ENCODE measurements around the gene UTP3. TPM values are rescaled to one million over a fixed set of nuclear protein-coding genes. Genes with fewer than 3 reads are reported as not detected.
"Not testable (repeated sequence)": the region's sequence is repeated elsewhere in the genome, so short reads cannot be mapped to it uniquely, and the experiment has no call there.

Gene UTP3, protein sequence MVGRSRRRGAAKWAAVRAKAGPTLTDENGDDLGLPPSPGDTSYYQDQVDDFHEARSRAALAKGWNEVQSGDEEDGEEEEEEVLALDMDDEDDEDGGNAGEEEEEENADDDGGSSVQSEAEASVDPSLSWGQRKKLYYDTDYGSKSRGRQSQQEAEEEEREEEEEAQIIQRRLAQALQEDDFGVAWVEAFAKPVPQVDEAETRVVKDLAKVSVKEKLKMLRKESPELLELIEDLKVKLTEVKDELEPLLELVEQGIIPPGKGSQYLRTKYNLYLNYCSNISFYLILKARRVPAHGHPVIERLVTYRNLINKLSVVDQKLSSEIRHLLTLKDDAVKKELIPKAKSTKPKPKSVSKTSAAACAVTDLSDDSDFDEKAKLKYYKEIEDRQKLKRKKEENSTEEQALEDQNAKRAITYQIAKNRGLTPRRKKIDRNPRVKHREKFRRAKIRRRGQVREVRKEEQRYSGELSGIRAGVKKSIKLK
- 36.2 TPM for polyA plus RNA-seq (2013, experiment 1 of 4)
- polyA plus RNA-seq (2013, experiment 2 of 4), result 38.3 TPM
- 28.2 TPM for polyA plus RNA-seq (2013, experiment 3 of 4)
- polyA plus RNA-seq (2013, experiment 4 of 4), result 31.1 TPM

DNA sequence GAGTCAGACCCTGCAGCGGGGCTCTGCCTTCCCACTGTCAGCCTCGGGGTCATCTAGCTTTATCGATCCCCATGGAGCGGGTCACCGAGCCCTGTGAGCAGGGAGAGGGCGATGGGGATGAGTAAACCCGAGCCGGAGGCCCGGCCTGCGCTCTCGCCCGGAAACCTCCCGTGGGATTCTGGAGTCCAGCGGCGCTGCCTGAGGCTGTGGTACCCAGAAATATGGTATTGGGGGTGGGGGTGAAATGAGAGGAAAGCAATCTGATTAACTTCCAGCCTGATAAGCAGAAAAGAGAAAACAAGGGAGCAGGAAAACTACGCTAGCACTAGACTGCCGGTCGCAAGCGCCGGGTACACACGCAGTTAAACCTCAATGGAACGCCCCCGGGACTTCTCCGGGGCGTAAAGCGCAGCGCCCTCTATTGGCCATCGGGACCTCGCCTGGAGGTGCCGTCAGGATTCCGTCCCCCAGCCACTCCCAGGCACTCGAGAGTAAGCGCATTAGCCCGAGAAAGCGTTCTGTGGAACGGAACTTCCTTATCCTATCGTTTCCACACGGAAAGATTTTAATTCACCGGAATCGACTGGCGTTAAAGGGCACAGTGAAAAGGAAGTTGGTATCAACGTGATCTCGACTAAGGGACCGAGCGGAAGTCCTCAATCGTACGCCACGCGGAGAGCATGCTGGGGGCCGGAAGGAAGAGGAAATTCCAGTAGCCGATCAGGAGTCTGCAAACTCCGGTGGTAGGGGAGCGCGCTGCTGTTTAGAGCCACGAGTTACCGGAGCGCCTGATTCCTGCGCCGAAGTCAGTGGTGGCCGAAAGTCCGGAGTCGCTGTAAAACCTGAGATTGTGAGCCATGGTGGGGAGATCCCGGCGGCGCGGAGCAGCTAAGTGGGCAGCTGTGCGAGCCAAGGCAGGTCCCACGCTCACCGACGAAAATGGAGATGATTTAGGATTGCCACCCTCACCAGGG lies at the start of gene UTP3:
TSS of gene UTP3 (plus strand) at position 712 of the 974 bp plus-strand sequence. CDS start at position 858, 146 bp downstream.
- Histone ChIP-seq H3K27me3 (ENCODE audit: control insufficient read depth, insufficient read depth, low read length, poor library complexity, severe bottlenecking) (no peaks in the 10 kb centered on the region), H3K4me1 (ENCODE audit: control insufficient read depth, insufficient read depth, low read length) (peaks cover 8% of the 10 kb centered on the region), H3K4me3 (ENCODE audit: insufficient read depth, low read depth, low read length) (peak within 1 kb of the TSS; percentile 91), H3K36me3 (ENCODE audit: control insufficient read depth, insufficient read depth, low read length) (peaks cover 5% of the 10 kb centered on the region), H3K27ac (ENCODE audit: insufficient read depth, low read depth, low read length, poor library complexity, severe bottlenecking) (peak within 1 kb of the TSS; percentile 93), H3K9me3 (ENCODE audit: control insufficient read depth, low read length) (no peaks in the 10 kb centered on the region)
- WGBS, 2 experiments, result 1% methylated on average over 70 of the region's 70 CpGs

DNA sequence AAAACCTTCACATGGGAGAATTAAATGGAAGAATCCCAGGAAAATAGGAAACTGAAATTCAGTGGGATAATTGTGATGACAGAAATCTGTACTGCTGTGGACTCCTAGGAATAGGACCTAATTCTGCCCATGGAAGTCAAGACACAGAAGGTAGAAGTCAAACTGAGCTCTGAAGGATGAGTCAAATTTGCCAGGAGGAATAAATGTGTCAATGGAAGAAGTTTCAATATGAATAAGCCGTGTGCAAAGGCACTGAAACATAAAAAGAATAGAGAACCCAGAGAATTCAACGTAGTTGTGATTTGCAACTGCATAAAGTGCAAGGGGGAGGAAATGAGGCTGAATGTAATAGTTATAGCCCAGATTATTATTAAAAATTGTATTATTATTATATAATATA lies 48.1 kb upstream of the UTP3 start:
- Histone ChIP-seq H3K4me3 (ENCODE audit: insufficient read depth, low read depth, low read length) (no peak overlapping the region), H3K27me3 (ENCODE audit: control insufficient read depth, insufficient read depth, low read length, poor library complexity, severe bottlenecking) (no peaks in the 10 kb centered on the region), H3K27ac (ENCODE audit: insufficient read depth, low read depth, low read length, poor library complexity, severe bottlenecking) (no peak overlapping the region), H3K36me3 (ENCODE audit: control insufficient read depth, insufficient read depth, low read length) (no peaks in the 10 kb centered on the region), H3K9me3 (ENCODE audit: control insufficient read depth, low read length) (no peaks in the 10 kb centered on the region), H3K4me1 (ENCODE audit: control insufficient read depth, insufficient read depth, low read length) (no peaks in the 10 kb centered on the region)
- 88 to 90% methylated on average over 2 of the region's 2 CpGs for WGBS, 2 experiments

DNA sequence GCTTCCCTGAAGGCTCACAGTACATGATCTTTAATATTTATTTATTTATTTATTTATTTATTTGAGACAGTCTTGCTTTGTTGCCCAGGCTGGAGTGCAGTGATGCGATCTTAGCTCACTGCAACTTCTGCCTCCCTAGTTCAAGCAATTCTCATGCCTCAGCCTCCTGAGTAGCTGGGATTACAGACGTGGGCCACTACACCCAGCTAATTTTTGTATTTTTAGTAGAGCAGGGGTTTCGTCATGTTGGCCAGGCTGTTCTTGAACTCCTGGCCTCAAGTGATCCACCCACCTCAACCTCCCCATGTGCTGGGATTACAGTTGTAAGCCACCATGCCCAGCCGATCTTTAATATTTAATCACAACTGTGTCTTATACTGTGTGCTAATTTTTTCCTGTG lies 37.6 kb upstream of the UTP3 start:
- not testable (repeated sequence) for H3K27ac ChIP-seq (ENCODE audit: insufficient read depth, low read depth, low read length, poor library complexity, severe bottlenecking); H3K4me1 ChIP-seq (ENCODE audit: control insufficient read depth, insufficient read depth, low read length); H3K9me3 ChIP-seq (ENCODE audit: control insufficient read depth, low read length); H3K36me3 ChIP-seq (ENCODE audit: control insufficient read depth, insufficient read depth, low read length); H3K27me3 ChIP-seq (ENCODE audit: control insufficient read depth, insufficient read depth, low read length, poor library complexity, severe bottlenecking); H3K4me3 ChIP-seq (ENCODE audit: insufficient read depth, low read depth, low read length)
- WGBS, 2 experiments, result 86 to 90% methylated on average over 3 to 4 of the region's 4 CpGs

DNA sequence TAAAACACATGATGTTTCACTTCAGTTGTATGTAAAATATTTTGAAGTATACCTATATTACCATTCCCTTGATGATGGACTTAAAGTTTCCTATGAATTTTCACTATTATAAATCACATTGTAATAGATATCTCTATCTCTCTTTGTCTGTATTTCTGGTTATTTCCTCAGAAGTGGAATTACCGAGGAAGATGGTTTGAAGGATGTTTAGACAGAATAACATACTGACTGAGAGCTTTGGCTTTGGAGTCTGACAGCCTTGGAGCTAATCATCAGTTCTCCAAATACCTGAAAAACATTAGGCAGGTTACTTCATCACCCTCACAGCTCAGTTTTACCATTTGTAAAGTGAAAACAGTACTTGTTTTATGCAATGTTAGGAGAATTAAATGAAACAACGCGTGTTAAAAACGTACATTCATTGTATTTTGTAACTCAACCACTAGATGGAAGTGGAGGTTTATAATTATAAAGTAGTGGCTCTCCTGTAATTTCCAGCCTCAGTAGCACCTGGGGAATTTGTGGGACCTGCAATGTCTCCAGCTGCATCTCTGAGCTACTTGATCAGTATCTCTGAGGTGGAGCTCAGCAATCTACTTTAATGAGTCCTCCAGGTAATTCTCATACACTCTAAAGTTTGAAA lies 36.3 kb upstream of the UTP3 start:
- WGBS, 2 experiments, result 31 to 46% methylated on average over 3 to 4 of the region's 4 CpGs
- Histone ChIP-seq H3K36me3 (ENCODE audit: control insufficient read depth, insufficient read depth, low read length) (no peaks in the 10 kb centered on the region), H3K9me3 (ENCODE audit: control insufficient read depth, low read length) (no peaks in the 10 kb centered on the region), H3K27ac (ENCODE audit: insufficient read depth, low read depth, low read length, poor library complexity, severe bottlenecking) (no peak overlapping the region), H3K4me1 (ENCODE audit: control insufficient read depth, insufficient read depth, low read length) (no peaks in the 10 kb centered on the region), H3K27me3 (ENCODE audit: control insufficient read depth, insufficient read depth, low read length, poor library complexity, severe bottlenecking) (no peaks in the 10 kb centered on the region), H3K4me3 (ENCODE audit: insufficient read depth, low read depth, low read length) (no peak overlapping the region)

DNA sequence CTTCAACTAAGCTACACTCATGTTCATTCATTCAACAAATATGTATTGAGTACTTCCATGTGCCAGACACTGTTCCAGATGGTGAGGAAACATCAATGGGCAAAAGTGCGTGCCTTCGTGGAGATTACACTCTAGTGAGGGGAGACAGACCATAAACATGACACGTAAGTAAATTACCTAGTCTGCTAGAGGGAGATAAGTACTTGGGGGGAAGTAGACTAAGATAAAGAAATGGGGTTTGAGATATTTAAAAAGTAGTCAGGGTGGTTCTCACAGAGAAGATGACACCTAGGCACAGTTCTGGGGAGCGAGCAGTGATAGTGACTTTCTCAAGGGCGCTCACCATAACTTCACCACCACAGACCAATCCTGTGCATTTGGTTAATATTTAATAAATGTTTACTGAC lies 33.7 kb upstream of the UTP3 start:
- Histone ChIP-seq H3K4me3 (ENCODE audit: insufficient read depth, low read depth, low read length) (no peak overlapping the region), H3K9me3 (ENCODE audit: control insufficient read depth, low read length) (no peaks in the 10 kb centered on the region), H3K4me1 (ENCODE audit: control insufficient read depth, insufficient read depth, low read length) (no peaks in the 10 kb centered on the region), H3K27me3 (ENCODE audit: control insufficient read depth, insufficient read depth, low read length, poor library complexity, severe bottlenecking) (no peaks in the 10 kb centered on the region), H3K36me3 (ENCODE audit: control insufficient read depth, insufficient read depth, low read length) (no peaks in the 10 kb centered on the region), H3K27ac (ENCODE audit: insufficient read depth, low read depth, low read length, poor library complexity, severe bottlenecking) (no peak overlapping the region)
- WGBS, 2 experiments, result 88 to 93% methylated on average over 3 to 5 of the region's 5 CpGs

DNA sequence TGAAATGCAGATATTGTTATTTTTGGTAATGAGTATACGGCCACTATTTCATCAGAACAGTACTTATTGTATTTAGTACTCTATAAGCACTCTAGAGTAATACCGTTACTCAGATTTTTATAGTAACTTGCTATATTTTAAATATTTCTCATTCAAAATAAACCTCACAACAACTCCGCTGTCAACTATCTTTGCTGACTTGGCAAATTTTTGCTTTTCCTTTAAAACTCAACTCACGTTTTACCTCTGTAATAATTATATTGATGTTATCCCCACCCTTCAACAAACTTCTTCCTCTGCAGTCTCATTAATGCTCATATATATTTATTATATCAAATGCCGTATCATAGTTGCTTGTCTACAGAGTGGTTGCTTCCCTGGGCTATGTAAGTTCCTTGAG lies 31.0 kb upstream of the UTP3 start:
- Histone ChIP-seq H3K4me3 (ENCODE audit: insufficient read depth, low read depth, low read length) (no peak overlapping the region), H3K4me1 (ENCODE audit: control insufficient read depth, insufficient read depth, low read length) (no peaks in the 10 kb centered on the region), H3K36me3 (ENCODE audit: control insufficient read depth, insufficient read depth, low read length) (no peaks in the 10 kb centered on the region), H3K27ac (ENCODE audit: insufficient read depth, low read depth, low read length, poor library complexity, severe bottlenecking) (no peak overlapping the region), H3K27me3 (ENCODE audit: control insufficient read depth, insufficient read depth, low read length, poor library complexity, severe bottlenecking) (no peaks in the 10 kb centered on the region), H3K9me3 (ENCODE audit: control insufficient read depth, low read length) (no peaks in the 10 kb centered on the region)
- 91 to 95% methylated on average over 3 to 4 of the region's 5 CpGs for WGBS, 2 experiments

DNA sequence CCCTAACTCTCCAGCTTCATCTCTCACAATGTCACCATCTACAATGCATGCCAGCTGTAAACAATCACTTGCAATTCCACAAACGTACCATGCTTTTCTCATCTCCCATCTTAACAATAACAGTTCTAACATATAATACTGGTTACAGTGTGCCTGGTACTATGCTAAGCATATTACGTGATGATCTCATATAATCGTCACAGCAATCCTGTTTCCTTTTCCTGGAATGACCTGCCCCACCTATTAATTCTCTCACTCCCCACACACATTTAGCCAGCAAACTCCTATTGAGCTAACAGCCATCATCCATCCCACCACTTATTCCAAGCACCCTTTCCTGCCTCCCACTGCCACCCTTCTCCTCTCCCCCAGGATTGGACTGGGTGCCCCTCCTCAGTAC lies 29.9 kb upstream of the UTP3 start:
- Histone ChIP-seq H3K4me3 (ENCODE audit: insufficient read depth, low read depth, low read length) (no peak overlapping the region), H3K4me1 (ENCODE audit: control insufficient read depth, insufficient read depth, low read length) (no peaks in the 10 kb centered on the region), H3K9me3 (ENCODE audit: control insufficient read depth, low read length) (no peaks in the 10 kb centered on the region), H3K36me3 (ENCODE audit: control insufficient read depth, insufficient read depth, low read length) (no peaks in the 10 kb centered on the region), H3K27me3 (ENCODE audit: control insufficient read depth, insufficient read depth, low read length, poor library complexity, severe bottlenecking) (no peaks in the 10 kb centered on the region), H3K27ac (ENCODE audit: insufficient read depth, low read depth, low read length, poor library complexity, severe bottlenecking) (no peak overlapping the region)
- WGBS, 2 experiments, result 81 to 86% methylated on average over 3 of the region's 3 CpGs

DNA sequence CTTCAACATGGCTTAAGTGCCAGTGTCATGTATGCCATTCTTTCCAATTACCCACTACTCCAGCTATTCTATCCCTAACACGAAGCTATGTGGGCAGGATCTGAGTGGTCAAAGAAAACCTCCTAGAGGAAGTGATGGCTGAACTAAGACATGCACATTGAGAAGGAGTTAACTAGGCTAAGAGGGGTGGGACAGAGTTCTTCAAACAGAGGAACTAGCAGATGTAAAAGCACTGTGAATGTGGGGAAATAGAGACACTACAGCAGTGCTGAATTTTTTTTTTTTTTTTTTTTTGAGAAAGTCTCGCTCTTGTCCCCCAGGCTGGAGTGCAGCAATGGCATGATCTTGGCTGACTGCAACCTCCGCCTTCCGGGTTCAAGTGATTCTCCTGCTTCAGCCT lies 28.2 kb upstream of the UTP3 start:
- WGBS, 2 experiments, result 86 to 91% methylated on average over 4 of the region's 4 CpGs
- no peaks in the 10 kb centered on the region for H3K36me3 ChIP-seq (ENCODE audit: control insufficient read depth, insufficient read depth, low read length)

DNA sequence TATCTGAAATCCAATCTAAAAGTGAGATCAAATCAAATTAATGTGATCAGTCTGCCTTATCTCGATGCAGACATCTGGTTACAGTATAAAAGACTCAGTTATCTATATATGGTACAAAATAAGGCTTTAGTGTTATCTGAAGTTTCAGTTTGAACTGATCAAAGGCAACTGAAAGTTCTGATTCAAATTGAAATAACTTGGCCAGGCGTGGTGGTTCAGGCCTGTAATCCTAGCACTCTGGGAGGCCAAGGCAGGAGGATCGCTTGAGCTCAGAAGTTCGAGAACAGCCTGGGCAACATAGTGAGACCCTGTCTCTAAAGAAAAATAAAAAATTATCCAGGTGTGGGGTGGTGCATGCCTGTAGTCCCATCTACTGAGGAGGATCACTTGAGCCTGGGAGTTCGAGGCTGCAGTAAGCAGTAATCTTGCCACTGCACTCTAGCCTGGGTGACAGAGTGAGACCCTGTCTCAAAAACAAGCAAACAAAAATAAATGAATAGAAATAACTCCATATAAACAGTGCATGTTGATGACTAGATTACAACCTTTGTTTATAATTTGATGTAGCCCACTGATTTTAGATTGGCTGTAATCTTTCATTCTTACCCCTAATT lies 26.9 kb upstream of the UTP3 start:
- not testable (repeated sequence) for H3K27ac ChIP-seq (ENCODE audit: insufficient read depth, low read depth, low read length, poor library complexity, severe bottlenecking); H3K9me3 ChIP-seq (ENCODE audit: control insufficient read depth, low read length); H3K36me3 ChIP-seq (ENCODE audit: control insufficient read depth, insufficient read depth, low read length); H3K27me3 ChIP-seq (ENCODE audit: control insufficient read depth, insufficient read depth, low read length, poor library complexity, severe bottlenecking); H3K4me1 ChIP-seq (ENCODE audit: control insufficient read depth, insufficient read depth, low read length); H3K4me3 ChIP-seq (ENCODE audit: insufficient read depth, low read depth, low read length)
- WGBS, 2 experiments, result 89 to 94% methylated on average over 5 of the region's 5 CpGs

More for the DNA sequence above, 28.2 kb upstream of the UTP3 start:
- Histone ChIP-seq H3K9me3 (ENCODE audit: control insufficient read depth, low read length) (no peaks in the 10 kb centered on the region), H3K27me3 (ENCODE audit: control insufficient read depth, insufficient read depth, low read length, poor library complexity, severe bottlenecking) (no peaks in the 10 kb centered on the region), H3K4me1 (ENCODE audit: control insufficient read depth, insufficient read depth, low read length) (no peaks in the 10 kb centered on the region), H3K27ac (ENCODE audit: insufficient read depth, low read depth, low read length, poor library complexity, severe bottlenecking) (no peak overlapping the region), H3K4me3 (ENCODE audit: insufficient read depth, low read depth, low read length) (no peak overlapping the region)
